NCI-H1930 (cell line): ENCODE results near the gene PLA1A.

Experiments
- DNase-seq, 2 experiments: peaks; one replicate each; lab custom pipeline; 2025; lab: John Stamatoyannopoulos, UW

PLA1A gene

DNA sequence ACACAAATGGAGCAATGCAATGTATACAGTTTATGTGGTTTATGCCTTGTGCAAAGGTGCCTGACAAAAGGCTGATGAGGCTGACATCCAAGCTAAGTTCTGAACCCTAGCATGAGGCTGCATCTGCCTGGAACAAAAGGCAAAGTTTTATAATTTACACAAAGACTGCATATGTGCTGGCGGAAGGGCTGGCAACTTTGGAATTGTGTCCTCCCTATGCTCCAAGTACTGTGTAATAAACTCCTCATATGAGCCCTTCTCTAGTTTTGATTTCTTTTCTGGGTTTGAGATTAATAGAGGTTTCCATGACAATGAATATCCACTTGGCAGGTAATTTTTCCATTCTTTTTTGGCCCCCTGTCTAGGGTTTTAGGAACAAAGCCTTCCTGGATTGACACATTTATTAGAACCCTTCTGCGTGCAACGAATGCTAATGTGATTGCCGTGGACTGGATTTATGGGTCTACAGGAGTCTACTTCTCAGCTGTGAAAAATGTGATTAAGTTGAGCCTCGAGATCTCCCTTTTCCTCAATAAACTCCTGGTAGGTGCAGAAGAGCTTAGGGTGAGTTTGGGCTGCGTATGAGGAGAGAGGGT lies 10.8 kb downstream of the PLA1A start:
- DNase-seq: no peak

DNA sequence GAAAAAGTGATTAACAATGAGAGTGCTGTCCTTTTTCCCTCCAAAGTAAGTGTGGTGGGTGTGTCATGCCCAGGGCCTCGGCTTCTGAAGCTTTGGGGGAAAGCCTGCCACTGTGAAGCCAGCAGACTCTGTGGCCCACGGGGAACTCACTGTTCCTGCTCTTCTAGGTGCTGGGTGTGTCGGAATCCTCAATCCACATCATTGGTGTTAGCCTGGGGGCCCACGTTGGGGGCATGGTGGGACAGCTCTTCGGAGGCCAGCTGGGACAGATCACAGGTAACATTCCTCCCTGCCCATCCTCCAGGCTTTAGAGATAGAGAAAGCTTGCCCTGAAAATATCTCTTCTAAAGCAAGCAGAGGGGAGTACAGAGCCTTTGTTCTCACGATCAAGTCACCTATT lies 11.6 kb downstream of the PLA1A start:
- DNase-seq: no peak

DNA sequence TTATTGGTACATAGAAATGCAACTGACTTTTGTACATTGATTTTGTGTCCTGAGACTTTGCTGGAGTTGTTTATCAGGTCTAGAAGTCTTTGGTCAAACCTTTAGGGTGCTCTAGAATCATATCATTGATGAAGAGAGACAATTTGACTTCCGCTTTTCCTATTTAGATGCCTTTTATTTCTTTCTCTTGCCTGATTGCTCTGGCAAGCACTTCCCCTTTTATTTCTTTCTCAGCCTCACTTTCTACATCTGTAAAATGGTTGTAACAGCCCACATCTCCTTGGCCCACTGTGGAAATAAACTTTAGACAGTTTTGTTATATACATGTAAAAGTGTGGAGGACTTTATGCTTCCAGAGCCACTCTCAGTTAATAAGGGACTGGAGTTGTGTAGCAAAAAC lies 14.0 kb downstream of the PLA1A start:
- no peak for DNase-seq

DNA sequence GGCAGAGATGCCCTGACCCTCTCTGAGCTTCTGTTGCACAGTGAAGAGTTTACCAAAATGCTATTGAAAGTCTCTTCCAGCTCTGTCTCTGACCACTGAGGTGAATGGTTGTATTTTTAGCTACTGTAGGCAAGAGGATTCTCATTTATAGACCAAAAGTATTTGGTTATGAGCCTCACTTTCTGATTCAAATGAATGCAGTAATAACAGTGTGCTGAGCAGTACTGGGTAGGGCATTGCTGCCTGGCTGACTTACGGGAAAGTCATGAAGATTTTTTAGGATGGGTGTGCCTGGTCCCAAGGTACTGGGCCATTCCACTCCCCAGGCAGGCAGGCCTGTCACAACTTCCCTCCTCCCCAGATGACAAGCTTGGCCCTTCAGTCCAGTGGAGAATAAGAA lies 15.5 kb downstream of the PLA1A start:
- no peak for DNase-seq

- no peak for DNase-seq
Observed at GRCh38 chr3:119613872-119614271, 16.2 kb downstream of the PLA1A start.

GRCh38 chr3:119616056-119616455 lies 18.4 kb downstream of the PLA1A start:
- no peak for DNase-seq

DNA sequence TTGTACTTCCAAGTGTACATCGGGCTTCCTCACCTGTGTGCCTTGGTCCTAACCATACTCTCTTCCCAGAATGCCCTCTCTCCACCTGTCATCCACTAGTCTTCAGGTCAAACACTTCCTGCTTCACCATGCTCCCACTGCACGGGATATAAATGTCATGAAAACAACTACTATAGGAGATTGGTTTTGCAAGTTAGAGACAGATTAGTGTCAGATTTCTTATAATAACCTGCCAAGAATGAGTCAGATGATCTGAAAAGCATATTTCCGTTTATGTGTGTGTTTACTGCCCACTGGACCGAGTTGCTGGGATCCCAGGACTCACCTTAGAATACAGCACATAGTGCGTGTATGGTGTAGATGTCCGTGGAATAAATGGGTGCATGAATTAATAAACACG lies 21.4 kb downstream of the PLA1A start:
- no peak for DNase-seq

GRCh38 chr3:119620899-119621298 lies 23.2 kb downstream of the PLA1A start:
- DNase-seq: no peak

- DNase-seq: no peak
Observed at GRCh38 chr3:119624002-119624720, 26.5 kb downstream of the PLA1A start.

DNA sequence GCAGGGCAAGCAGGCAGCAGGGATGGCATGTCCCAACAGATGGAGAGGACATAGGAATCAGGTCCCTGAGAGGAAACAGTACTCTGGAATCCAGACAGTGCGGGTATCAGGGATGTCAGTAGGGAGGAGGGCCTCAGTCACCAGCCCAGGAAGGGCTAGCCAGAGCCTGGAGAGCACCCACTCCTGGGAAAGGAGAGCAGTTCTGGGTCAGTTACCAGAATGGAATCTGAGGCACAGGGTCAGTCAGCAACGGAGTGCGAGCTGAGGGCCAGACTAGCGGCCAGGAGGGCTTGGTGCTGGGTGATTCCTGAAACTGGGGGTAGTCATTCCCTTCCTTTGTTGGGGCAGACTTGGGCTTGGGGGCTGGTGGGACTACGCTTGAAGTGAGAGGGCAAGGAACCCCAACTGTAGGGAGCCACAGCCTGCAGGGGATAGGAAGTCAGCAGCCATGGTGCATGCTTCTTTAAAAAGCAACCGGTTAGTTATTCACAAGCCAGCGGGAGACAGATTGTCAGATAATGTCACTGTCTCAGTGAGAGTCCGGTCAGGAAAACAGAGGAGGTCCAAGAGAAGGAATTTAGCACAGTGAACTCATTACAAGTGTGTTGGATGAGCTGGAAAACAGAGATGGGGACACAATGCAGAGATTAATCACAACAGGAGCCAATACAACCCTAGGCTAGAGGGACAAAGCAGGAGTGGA lies 27.9 kb downstream of the PLA1A start:
- no peak for DNase-seq

DNA sequence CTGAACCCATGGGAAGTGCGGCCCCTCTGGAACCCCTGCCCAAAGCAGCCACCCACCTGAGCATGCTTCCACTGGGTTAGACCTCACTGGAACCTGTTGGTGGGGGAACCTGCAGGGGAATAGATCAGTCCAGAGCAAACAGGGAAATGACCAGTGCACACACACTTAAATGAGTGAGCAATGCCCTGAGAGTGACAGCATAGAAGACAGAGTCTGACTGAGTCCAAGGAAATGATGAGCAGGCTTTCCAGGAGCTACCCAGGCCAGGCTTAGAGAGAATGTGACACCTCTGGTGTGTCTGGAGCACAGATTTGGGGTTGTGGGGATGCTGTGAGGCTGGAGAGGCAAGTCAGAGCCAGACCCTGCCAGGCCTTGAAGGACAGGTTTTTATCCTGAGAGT lies 28.5 kb downstream of the PLA1A start:
- no peak for DNase-seq

GRCh38 chr3:119627461-119627860 lies 29.8 kb downstream of the PLA1A start:
- DNase-seq: no peak

- no peak for DNase-seq
Observed at GRCh38 chr3:119628390-119628789, 30.7 kb downstream of the PLA1A start.

DNA sequence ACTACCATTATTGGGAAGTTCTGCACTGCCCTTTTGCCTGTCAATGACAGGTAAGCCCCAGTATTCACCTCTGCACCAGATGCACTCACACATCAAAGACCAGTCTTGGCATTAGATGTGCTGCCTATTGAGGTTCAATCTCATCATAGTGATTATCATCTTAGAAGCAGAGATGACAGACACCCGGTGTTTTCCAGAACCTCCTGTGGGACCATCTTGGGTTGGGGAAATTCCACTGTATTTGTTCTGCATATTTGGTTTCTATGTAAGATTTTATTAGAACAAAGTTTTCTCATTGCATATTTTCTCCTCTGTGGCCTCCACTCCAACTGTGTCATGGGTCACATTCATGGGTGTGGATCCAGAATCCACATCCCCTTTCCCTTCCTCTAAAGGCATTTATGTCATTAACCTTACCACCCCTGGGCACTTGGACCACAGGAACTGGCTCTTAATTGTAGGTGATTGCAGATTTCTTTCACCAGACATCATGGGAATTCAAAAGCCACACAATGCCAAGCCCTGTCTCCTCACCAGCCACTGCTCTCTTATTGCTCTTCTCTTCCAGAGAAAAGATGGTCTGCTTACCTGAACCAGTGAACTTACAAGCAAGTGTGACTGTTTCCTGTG lies 31.2 kb downstream of the PLA1A start:
- DNase-seq: no peak

DNA sequence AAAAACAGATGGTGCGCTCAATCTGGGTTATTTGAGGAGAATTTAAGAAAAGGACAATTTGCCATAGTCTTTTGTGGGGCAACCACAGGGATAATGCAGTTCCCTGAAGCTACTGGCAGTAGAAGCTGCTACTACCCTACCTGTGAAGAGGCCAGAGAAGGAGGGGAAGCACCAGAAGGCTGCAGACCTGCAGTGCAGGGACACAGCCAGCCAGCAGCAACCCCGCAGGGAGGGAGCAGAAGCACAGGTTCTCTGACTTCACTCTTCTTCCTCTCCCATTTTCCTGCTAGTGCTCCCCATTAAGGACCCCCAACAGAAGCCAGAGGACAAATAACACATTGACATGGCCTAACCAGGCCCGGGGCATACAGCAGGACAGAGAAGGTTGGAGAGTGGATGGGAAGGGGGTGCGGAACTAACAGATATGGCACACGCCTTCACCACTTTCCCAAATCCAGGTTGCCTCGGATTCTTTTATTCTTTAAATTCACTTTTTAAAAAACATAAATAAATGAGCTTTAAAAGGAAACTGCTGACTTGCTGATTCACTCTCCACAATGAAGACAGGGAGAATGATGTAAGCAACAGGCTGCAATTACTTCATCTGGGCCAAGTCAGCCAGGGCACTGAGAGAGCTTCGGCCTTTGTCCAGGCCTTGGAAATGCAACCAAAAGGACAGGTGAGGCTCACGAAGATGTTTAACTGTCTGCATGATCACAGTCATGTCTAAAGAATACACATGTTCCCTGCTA lies 32.6 kb downstream of the PLA1A start:
- DNase-seq: no peak

GRCh38 chr3:119630880-119631329 lies 33.2 kb downstream of the PLA1A start:
- no peak for DNase-seq

- no peak for DNase-seq
Observed at GRCh38 chr3:119631516-119631915, 33.8 kb downstream of the PLA1A start.

- DNase-seq: no peak
Observed at GRCh38 chr3:119632216-119632615, 34.5 kb downstream of the PLA1A start.

DNA sequence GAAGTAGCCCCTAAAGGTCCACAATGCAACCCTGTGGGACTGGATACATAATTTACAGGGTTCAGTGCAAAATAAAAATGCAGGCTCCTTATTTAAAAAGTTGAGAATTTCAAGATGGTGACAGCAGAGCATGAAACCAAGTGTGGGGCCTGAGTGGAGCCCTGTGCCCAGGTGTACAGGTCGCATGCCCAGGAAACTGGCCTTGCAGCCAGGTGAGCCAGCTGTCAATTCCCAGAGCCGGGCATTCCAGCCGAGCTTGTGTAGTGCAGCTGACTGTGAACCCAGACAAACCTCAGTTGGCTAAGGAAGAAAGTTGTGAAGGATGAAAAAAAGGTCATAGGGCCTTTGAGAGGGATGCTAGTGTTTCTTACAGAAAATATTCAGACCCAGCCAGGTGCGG lies 35.1 kb downstream of the PLA1A start:
- no peak for DNase-seq

DNA sequence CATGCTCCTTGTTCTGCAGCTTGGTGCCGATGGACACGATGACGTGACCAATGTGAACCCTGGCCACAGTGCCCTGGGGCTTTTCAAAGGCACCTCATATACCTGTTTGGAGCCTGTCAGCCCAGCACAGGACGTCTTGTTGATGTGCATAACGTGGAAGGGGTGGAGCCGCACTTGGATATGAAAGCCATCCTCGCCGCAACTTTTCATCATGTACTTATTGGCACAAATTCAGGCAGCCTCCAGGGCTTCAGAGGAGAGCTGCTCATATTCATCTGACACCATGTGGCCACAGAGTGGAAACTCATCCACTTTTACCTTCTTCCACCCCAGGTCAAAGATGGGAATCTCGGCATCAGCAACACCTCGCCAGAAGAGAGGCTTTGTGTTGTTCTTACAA lies 38.0 kb downstream of the PLA1A start:
- no peak for DNase-seq

DNA sequence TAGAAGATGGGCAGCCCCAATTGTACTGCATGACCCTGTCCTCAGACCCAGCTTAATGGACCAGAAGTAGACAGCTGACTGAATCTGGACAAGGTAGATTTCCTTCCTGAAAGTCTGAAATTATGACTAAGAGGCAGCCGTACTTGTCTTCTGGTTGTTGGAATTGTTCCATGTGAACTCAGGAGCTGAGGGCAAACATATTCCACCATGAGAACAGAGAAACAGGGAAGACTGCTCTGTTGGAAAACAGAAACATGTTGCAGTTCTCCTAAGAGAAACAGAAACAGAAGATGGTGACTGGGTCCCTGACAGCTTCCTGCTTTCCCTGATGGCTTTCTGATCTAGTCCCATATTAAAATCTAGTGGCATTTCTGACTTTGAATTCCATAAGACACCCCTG lies 38.6 kb downstream of the PLA1A start:
- no peak for DNase-seq
